Measurements from ENCODE around the gene KLHL12. TPM values are rescaled to one million over a fixed set of nuclear protein-coding genes. Genes with fewer than 3 reads are reported as not detected.
"Not testable (repeated sequence)": the region's sequence is repeated elsewhere in the genome, so short reads cannot be mapped to it uniquely, and the experiment has no call there.

KLHL12 gene
- polyA plus RNA-seq, 1 donor = 25.9 TPM

- Histone ChIP-seq H3K36me3 (ENCODE audit: control insufficient read depth, insufficient read depth, low read length) (peaks cover 23% of the 10 kb centered on the region), H3K27me3 (ENCODE audit: control insufficient read depth, insufficient read depth, low read length) (no peaks in the 10 kb centered on the region), H3K4me1 (ENCODE audit: control insufficient read depth, insufficient read depth, low read length) (no peaks in the 10 kb centered on the region), H3K27ac (ENCODE audit: low read length) (no peak overlapping the region), H3K4me3 (ENCODE audit: low read length) (no peak overlapping the region), H3K9me3 (ENCODE audit: control insufficient read depth, low read depth, low read length) (no peaks in the 10 kb centered on the region)
- WGBS (ENCODE audit: insufficient coverage, low lambda C conversion rate) = no CpG with 5 or more reads among the region's 3 CpGs
- DNase-seq = no peak
Observed at GRCh38 chr1:202923533-202923932, 3.5 kb downstream of the KLHL12 start.

GRCh38 chr1:202919615-202920014, 7.4 kb downstream of the KLHL12 start:
- no peak overlapping the region for H3K4me3 ChIP-seq (ENCODE audit: low read length)
- H3K27me3 ChIP-seq (ENCODE audit: control insufficient read depth, insufficient read depth, low read length) = no peaks in the 10 kb centered on the region
- no peaks in the 10 kb centered on the region for H3K4me1 ChIP-seq (ENCODE audit: control insufficient read depth, insufficient read depth, low read length)
- H3K9me3 ChIP-seq (ENCODE audit: control insufficient read depth, low read depth, low read length) = no peaks in the 10 kb centered on the region
- DNase-seq = peak in 1 of 2 donors; percentile 3
- peaks cover 47% of the 10 kb centered on the region for H3K36me3 ChIP-seq (ENCODE audit: control insufficient read depth, insufficient read depth, low read length)
- no peak overlapping the region for H3K27ac ChIP-seq (ENCODE audit: low read length)

- no peaks in the 10 kb centered on the region for H3K27me3 ChIP-seq (ENCODE audit: control insufficient read depth, insufficient read depth, low read length)
- H3K36me3 ChIP-seq (ENCODE audit: control insufficient read depth, insufficient read depth, low read length) = peaks cover 69% of the 10 kb centered on the region
- no peaks in the 10 kb centered on the region for H3K9me3 ChIP-seq (ENCODE audit: control insufficient read depth, low read depth, low read length)
- no peak overlapping the region for H3K27ac ChIP-seq (ENCODE audit: low read length)
- H3K4me1 ChIP-seq (ENCODE audit: control insufficient read depth, insufficient read depth, low read length) = no peaks in the 10 kb centered on the region
- DNase-seq = no peak
- H3K4me3 ChIP-seq (ENCODE audit: low read length) = no peak overlapping the region
Observed at GRCh38 chr1:202915146-202915545, 11.9 kb downstream of the KLHL12 start.

GRCh38 chr1:202912476-202912875, 14.6 kb downstream of the KLHL12 start:
- H3K36me3 ChIP-seq (ENCODE audit: control insufficient read depth, insufficient read depth, low read length) = peaks cover 72% of the 10 kb centered on the region
- H3K27ac ChIP-seq (ENCODE audit: low read length) = not testable (repeated sequence)

GRCh38 chr1:202909494-202909893, 17.5 kb downstream of the KLHL12 start:
- 86% methylated on average over 1 of the region's 1 CpG for WGBS (ENCODE audit: insufficient coverage, low lambda C conversion rate)
- DNase-seq = no peak
- H3K27ac ChIP-seq (ENCODE audit: low read length) = no peak overlapping the region
- no peaks in the 10 kb centered on the region for H3K9me3 ChIP-seq (ENCODE audit: control insufficient read depth, low read depth, low read length)
- peaks cover 64% of the 10 kb centered on the region for H3K36me3 ChIP-seq (ENCODE audit: control insufficient read depth, insufficient read depth, low read length)
- H3K27me3 ChIP-seq (ENCODE audit: control insufficient read depth, insufficient read depth, low read length) = no peaks in the 10 kb centered on the region
- H3K4me3 ChIP-seq (ENCODE audit: low read length) = no peak overlapping the region
- H3K4me1 ChIP-seq (ENCODE audit: control insufficient read depth, insufficient read depth, low read length) = no peaks in the 10 kb centered on the region

More at GRCh38 chr1:202912476-202912875, 14.6 kb downstream of the KLHL12 start:
- WGBS (ENCODE audit: insufficient coverage, low lambda C conversion rate) = no CpG with 5 or more reads among the region's 4 CpGs
- H3K27me3 ChIP-seq (ENCODE audit: control insufficient read depth, insufficient read depth, low read length); H3K4me3 ChIP-seq (ENCODE audit: low read length); DNase-seq; H3K4me1 ChIP-seq (ENCODE audit: control insufficient read depth, insufficient read depth, low read length); H3K9me3 ChIP-seq (ENCODE audit: control insufficient read depth, low read depth, low read length): not testable (repeated sequence)

GRCh38 chr1:202908998-202909397, 18.0 kb downstream of the KLHL12 start:
- Histone ChIP-seq H3K9me3 (ENCODE audit: control insufficient read depth, low read depth, low read length) (no peaks in the 10 kb centered on the region), H3K27ac (ENCODE audit: low read length) (no peak overlapping the region), H3K36me3 (ENCODE audit: control insufficient read depth, insufficient read depth, low read length) (peaks cover 64% of the 10 kb centered on the region), H3K4me1 (ENCODE audit: control insufficient read depth, insufficient read depth, low read length) (no peaks in the 10 kb centered on the region), H3K27me3 (ENCODE audit: control insufficient read depth, insufficient read depth, low read length) (no peaks in the 10 kb centered on the region), H3K4me3 (ENCODE audit: low read length) (no peak overlapping the region)
- 100% methylated on average over 2 of the region's 6 CpGs for WGBS (ENCODE audit: insufficient coverage, low lambda C conversion rate)
- DNase-seq = no peak

- H3K36me3 ChIP-seq (ENCODE audit: control insufficient read depth, insufficient read depth, low read length) = peaks cover 46% of the 10 kb centered on the region
- whole genome bisulfite sequencing (ENCODE audit: insufficient coverage, low lambda C conversion rate) = 71% methylated on average over 1 of the region's 4 CpGs
- DNase-seq = no peak
Observed at GRCh38 chr1:202905331-202905730, 21.7 kb downstream of the KLHL12 start.

GRCh38 chr1:202903808-202904207, 23.2 kb downstream of the KLHL12 start:
- not testable (repeated sequence) for H3K27me3 ChIP-seq (ENCODE audit: control insufficient read depth, insufficient read depth, low read length); H3K9me3 ChIP-seq (ENCODE audit: control insufficient read depth, low read depth, low read length); H3K4me1 ChIP-seq (ENCODE audit: control insufficient read depth, insufficient read depth, low read length); DNase-seq; H3K4me3 ChIP-seq (ENCODE audit: low read length); H3K27ac ChIP-seq (ENCODE audit: low read length)
- no CpG with 5 or more reads among the region's 5 CpGs for WGBS (ENCODE audit: insufficient coverage, low lambda C conversion rate)
- H3K36me3 ChIP-seq (ENCODE audit: control insufficient read depth, insufficient read depth, low read length) = peaks cover 44% of the 10 kb centered on the region

More at GRCh38 chr1:202905331-202905730, 21.7 kb downstream of the KLHL12 start:
- Histone ChIP-seq H3K27ac (ENCODE audit: low read length) (no peak overlapping the region), H3K4me3 (ENCODE audit: low read length) (no peak overlapping the region), H3K27me3 (ENCODE audit: control insufficient read depth, insufficient read depth, low read length) (no peaks in the 10 kb centered on the region), H3K4me1 (ENCODE audit: control insufficient read depth, insufficient read depth, low read length) (no peaks in the 10 kb centered on the region), H3K9me3 (ENCODE audit: control insufficient read depth, low read depth, low read length) (no peaks in the 10 kb centered on the region)

GRCh38 chr1:202901555-202901954, 25.5 kb downstream of the KLHL12 start:
- H3K4me3 ChIP-seq (ENCODE audit: low read length) = no peak overlapping the region
- H3K4me1 ChIP-seq (ENCODE audit: control insufficient read depth, insufficient read depth, low read length) = no peaks in the 10 kb centered on the region
- 100% methylated on average over 2 of the region's 4 CpGs for WGBS (ENCODE audit: insufficient coverage, low lambda C conversion rate)
- DNase-seq = no peak
- no peak overlapping the region for H3K27ac ChIP-seq (ENCODE audit: low read length)
- no peaks in the 10 kb centered on the region for H3K9me3 ChIP-seq (ENCODE audit: control insufficient read depth, low read depth, low read length)
- H3K36me3 ChIP-seq (ENCODE audit: control insufficient read depth, insufficient read depth, low read length) = peaks cover 49% of the 10 kb centered on the region
- H3K27me3 ChIP-seq (ENCODE audit: control insufficient read depth, insufficient read depth, low read length) = no peaks in the 10 kb centered on the region

GRCh38 chr1:202892501-202892900, 34.5 kb downstream of the KLHL12 start:
- WGBS (ENCODE audit: insufficient coverage, low lambda C conversion rate) = no CpG with 5 or more reads among the region's 7 CpGs
- peaks cover 50% of the 10 kb centered on the region for H3K36me3 ChIP-seq (ENCODE audit: control insufficient read depth, insufficient read depth, low read length)
- no peak overlapping the region for H3K4me3 ChIP-seq (ENCODE audit: low read length)
- H3K27me3 ChIP-seq (ENCODE audit: control insufficient read depth, insufficient read depth, low read length) = no peaks in the 10 kb centered on the region
- H3K9me3 ChIP-seq (ENCODE audit: control insufficient read depth, low read depth, low read length) = no peaks in the 10 kb centered on the region
- DNase-seq = no peak
- H3K27ac ChIP-seq (ENCODE audit: low read length) = no peak overlapping the region
- no peaks in the 10 kb centered on the region for H3K4me1 ChIP-seq (ENCODE audit: control insufficient read depth, insufficient read depth, low read length)

GRCh38 chr1:202890392-202890791, 36.6 kb downstream of the KLHL12 start:
- H3K4me1 ChIP-seq (ENCODE audit: control insufficient read depth, insufficient read depth, low read length) = no peaks in the 10 kb centered on the region
- no peaks in the 10 kb centered on the region for H3K9me3 ChIP-seq (ENCODE audit: control insufficient read depth, low read depth, low read length)
- H3K4me3 ChIP-seq (ENCODE audit: low read length) = no peak overlapping the region
- WGBS (ENCODE audit: insufficient coverage, low lambda C conversion rate) = 92% methylated on average over 2 of the region's 4 CpGs
- H3K27me3 ChIP-seq (ENCODE audit: control insufficient read depth, insufficient read depth, low read length) = no peaks in the 10 kb centered on the region
- peaks cover 32% of the 10 kb centered on the region for H3K36me3 ChIP-seq (ENCODE audit: control insufficient read depth, insufficient read depth, low read length)
- H3K27ac ChIP-seq (ENCODE audit: low read length) = no peak overlapping the region
- no peak for DNase-seq
